ENCODE measurements around the gene IGSF3. TPM values are rescaled to one million over a fixed set of nuclear protein-coding genes. Genes with fewer than 3 reads are reported as not detected.
A peak's percentile ranks its signal among the peaks of the same experiment; 100 is the strongest.
"Not testable (repeated sequence)": the region's sequence is repeated elsewhere in the genome, so short reads cannot be mapped to it uniquely, and the experiment has no call there.

The IGSF3 gene
- total RNA-seq, 1 experiment from 2014 or later, result 32.4 TPM

GRCh38 chr1:116661633-116662032, 5.9 kb downstream of the IGSF3 start (continued):
- TF ChIP-seq PRRX2 (CRISPR knock-in tag; IDR thresholded peaks at IDR 0.05) (no peak), ZNF232 (CRISPR knock-in tag; IDR thresholded peaks at IDR 0.05) (no peak), JAZF1 (CRISPR knock-in tag; IDR thresholded peaks at IDR 0.05) (no peak), NR3C1 (CRISPR knock-in tag; conservative IDR thresholded peaks at IDR 0.05; ENCODE audit: low read depth) (no peak), OVOL2 (CRISPR knock-in tag; IDR thresholded peaks at IDR 0.05; ENCODE audit: borderline replicate concordance) (no peak), ZNF512 (CRISPR knock-in tag; IDR thresholded peaks at IDR 0.05; ENCODE audit: borderline replicate concordance) (no peak)

GRCh38 chr1:116658645-116659044, 8.9 kb downstream of the IGSF3 start:
- CTCF ChIA-PET, result not testable (repeated sequence)

GRCh38 chr1:116657836-116658235, 9.7 kb downstream of the IGSF3 start:
- CTCF ChIA-PET; H3K4me3 Mint-ChIP-seq; H3K9me3 Mint-ChIP-seq; DNase-seq (ENCODE audit: low spot score); H3K36me3 Mint-ChIP-seq; POLR2A ChIA-PET; H3K27ac Mint-ChIP-seq; ATAC-seq; H3K27me3 Mint-ChIP-seq (ENCODE audit: low read depth): not testable (repeated sequence)
- peaks cover 14% of the 10 kb centered on the region for H3K4me1 Mint-ChIP-seq

More at GRCh38 chr1:116658645-116659044, 8.9 kb downstream of the IGSF3 start:
- H3K27me3 Mint-ChIP-seq (ENCODE audit: low read depth); H3K36me3 Mint-ChIP-seq; H3K4me1 Mint-ChIP-seq; POLR2A ChIA-PET; DNase-seq (ENCODE audit: low spot score); H3K4me3 Mint-ChIP-seq; H3K9me3 Mint-ChIP-seq; ATAC-seq: not testable (repeated sequence)
- H3K27ac Mint-ChIP-seq, result 0 out of 2 replicates have a peak overlapping the region, but pooled peaks have one; percentile 46

- Mint-ChIP-seq H3K27me3 (ENCODE audit: low read depth) (no peaks in the 10 kb centered on the region), H3K36me3 (peaks cover 6% of the 10 kb centered on the region), H3K9me3 (peaks cover 5% of the 10 kb centered on the region), H3K4me3 (no peak overlapping the region), H3K27ac (no peak overlapping the region), H3K4me1 (peaks cover 20% of the 10 kb centered on the region)
- TF ChIP-seq MYBL2 (CRISPR knock-in tag; IDR thresholded peaks at IDR 0.05) (no peak), RORB (CRISPR knock-in tag; IDR thresholded peaks at IDR 0.05) (no peak), ZNF396 (CRISPR knock-in tag; IDR thresholded peaks at IDR 0.05; ENCODE audit: borderline replicate concordance) (no peak), MXD4 (CRISPR knock-in tag; IDR thresholded peaks at IDR 0.05; ENCODE audit: borderline replicate concordance) (no peak), USF2 (CRISPR knock-in tag; IDR thresholded peaks at IDR 0.05) (no peak), ZBTB43 (CRISPR knock-in tag; IDR thresholded peaks at IDR 0.05) (no peak), PRDM15 (CRISPR knock-in tag; IDR thresholded peaks at IDR 0.05) (no peak), ATF6 (CRISPR knock-in tag; IDR thresholded peaks at IDR 0.05) (no peak), KAT7 (CRISPR knock-in tag; IDR thresholded peaks at IDR 0.05; ENCODE audit: borderline replicate concordance) (no peak), ZNF121 (CRISPR knock-in tag; IDR thresholded peaks at IDR 0.05) (no peak), ZBTB21 (CRISPR knock-in tag; IDR thresholded peaks at IDR 0.05; ENCODE audit: borderline replicate concordance) (no peak), FOXJ3 (CRISPR knock-in tag; IDR thresholded peaks at IDR 0.05; ENCODE audit: borderline replicate concordance) (no peak), TCF7 (CRISPR knock-in tag; IDR thresholded peaks at IDR 0.05; ENCODE audit: low read depth) (no peak), ATF3 (CRISPR knock-in tag; conservative IDR thresholded peaks at IDR 0.05) (no peak)
- ChIA-PET CTCF (no interaction called here), POLR2A (no interaction called here)
- DNase-seq (ENCODE audit: low spot score) (no peak), ATAC-seq (no peak)
Measured at GRCh38 chr1:116654351-116654750, 13.2 kb downstream of the IGSF3 start.

- H3K27ac Mint-ChIP-seq; DNase-seq (ENCODE audit: low spot score); H3K27me3 Mint-ChIP-seq (ENCODE audit: low read depth); POLR2A ChIA-PET; H3K36me3 Mint-ChIP-seq; CTCF ChIA-PET; ATAC-seq; H3K4me3 Mint-ChIP-seq; H3K9me3 Mint-ChIP-seq: not testable (repeated sequence)
- peaks cover 15% of the 10 kb centered on the region for H3K4me1 Mint-ChIP-seq
Measured at GRCh38 chr1:116652598-116652997, 14.9 kb downstream of the IGSF3 start.

Measured in WTC11 (cell line).